Stimulated activated CD8-positive, alpha-beta memory T cell treated with anti-CD3 and anti-CD28 coated beads, Interleukin-4, amount 100 ng/mL, for 24 hours (primary cell): Measurements from ENCODE around the gene HELQ.
"Not testable (repeated sequence)": the region's sequence is repeated elsewhere in the genome, so short reads cannot be mapped to it uniquely, and the experiment has no call there.

ENCODE experiments used
- DNase-seq: peaks from one replicate; pipeline ENCODE4 v3.0.0-alpha.2; 2020; ENCODE audit warnings: low read depth

HELQ gene

DNA sequence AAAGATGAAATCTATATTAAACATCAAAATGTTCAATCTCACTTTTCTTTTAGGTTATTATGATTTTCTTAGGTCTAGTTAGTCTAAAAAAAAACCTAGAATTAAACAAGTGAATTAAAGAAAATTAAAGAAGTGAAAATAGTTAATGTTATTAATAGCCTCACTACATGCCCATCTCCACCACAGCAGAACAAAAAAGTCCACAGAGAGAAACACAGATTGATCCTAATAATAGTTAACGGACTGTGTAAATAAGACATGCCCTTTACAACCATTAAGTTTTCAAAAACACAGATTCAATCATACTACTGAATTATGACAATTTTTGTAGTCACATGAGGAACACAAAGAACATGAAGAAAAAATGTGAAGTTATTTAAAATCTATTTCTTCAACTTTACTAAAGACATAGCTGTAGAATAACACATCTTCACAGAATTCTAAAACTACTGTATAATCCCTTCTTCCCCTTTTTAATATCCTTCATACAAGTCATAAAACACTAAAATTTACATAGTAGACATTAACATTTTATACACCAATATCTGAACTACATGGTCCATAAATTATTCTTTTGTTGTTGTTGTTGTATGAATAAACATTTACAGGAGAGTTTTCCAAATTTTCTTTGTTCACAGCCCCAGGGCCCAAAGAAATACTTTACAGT lies 15.3 kb downstream of the HELQ start:
- DNase-seq, result no peak

DNA sequence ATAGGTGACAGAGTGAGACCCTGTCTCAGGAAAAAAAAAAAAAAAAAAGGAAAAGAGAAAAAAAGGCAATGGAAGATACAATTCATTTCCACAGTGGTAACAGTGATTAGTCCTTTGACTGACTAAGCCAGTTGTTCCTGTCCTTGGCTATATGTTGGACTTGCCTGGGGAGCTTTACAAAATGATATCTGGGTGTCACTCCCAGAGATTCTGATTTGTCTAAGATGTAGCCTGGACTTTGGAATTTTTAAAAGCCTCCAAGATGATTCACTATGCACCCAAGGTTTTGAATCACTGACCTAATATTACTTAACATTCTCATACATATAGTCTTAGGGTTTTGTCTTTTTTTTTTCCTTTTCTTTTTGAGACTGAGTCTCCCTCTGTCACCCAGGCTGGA lies 16.9 kb downstream of the HELQ start:
- no peak for DNase-seq

DNA sequence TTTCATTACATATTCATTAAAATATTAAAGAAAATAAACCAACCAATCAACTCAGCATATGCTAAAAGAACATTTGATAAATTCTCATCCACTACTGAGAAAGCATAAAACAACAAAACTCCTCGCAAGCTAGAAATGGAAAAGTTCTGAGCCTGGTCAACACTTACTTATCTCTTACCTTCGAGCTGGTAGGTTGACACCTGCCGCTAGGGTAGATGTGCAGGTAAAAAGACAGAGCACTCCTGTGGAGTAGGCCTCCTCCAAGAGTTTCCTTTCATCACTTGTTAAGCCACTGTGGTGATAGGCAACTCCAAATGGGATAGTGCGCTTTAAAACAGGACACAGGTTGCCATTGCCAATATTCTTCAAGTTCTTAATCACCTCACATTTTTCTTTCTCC lies 18.9 kb downstream of the HELQ start:
- no peak for DNase-seq

DNA sequence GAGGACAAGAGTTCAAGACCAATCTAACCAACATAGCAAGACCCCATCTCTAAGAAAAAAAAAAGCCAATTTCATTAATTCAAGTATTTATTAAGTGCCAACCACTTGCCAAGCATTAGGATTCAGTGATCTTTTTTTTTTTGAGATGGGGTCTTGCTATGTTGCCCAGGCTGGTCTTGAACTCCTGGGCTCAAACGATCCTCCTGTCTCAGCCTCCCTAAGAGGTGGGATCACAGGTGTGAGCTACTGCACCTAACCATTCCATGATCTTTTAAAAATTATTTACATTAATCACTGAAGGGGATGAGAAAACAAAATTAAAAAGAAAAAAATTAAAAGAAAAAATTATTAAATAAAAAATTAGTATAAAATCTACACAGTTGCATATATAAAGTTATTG lies 24.4 kb downstream of the HELQ start:
- no peak for DNase-seq

DNA sequence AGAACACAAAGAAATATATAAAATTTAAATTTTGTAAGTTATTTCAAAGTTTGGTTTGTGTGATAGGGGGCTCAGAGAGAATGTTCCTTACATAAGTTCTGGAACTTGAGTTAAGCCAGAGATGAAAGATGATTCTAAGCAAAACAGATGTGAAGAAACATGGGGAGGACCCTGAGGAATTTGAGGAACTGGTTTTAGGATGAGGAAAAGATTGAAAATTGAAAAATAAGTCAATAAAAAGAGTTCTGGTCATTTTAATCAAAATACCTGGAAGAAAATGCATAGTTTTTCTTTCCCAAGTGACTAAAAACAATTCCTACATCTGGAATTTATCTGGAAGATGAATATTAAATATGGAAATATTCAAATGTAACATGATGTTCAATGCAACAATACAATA lies 37.4 kb downstream of the HELQ start:
- DNase-seq, result no peak

DNA sequence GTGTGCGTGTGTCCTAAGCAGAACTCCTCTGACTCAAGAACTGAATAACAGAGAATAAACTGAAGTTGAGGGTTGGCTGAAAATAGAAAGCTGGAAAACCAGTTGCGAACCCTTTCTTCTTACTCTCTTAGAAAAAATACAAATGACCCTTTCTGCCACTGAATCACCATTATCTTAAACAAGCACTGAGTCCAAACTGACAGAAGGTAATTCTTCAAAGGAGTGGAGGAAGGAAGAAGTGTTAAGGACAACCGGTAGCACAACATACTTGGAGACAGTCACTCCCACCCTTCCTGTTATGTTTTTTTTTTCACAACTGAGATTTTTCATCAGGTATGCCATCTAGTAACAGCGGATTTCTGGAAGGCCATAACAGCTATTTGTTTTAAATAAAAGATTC lies 38.1 kb downstream of the HELQ start:
- DNase-seq, result no peak

DNA sequence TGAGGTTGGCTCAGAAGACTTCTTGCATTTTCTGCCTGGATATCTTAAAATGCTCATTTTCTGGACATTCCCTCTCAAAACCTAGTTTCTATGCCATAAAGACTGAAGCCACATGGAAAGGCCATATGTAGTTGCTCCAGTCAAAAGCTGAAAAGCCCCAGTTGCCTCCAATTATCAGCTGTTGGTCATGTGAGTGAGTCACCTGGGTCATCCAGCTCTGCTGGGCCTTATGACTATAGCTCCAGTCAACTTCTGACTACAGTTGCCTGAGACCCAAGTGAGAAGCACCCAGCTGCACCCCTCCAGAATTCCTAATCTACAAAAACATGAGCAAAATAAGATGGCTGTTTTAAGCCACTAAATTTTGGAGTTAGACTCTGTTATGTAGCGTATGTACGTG lies 41.9 kb downstream of the HELQ start:
- DNase-seq, result no peak

DNA sequence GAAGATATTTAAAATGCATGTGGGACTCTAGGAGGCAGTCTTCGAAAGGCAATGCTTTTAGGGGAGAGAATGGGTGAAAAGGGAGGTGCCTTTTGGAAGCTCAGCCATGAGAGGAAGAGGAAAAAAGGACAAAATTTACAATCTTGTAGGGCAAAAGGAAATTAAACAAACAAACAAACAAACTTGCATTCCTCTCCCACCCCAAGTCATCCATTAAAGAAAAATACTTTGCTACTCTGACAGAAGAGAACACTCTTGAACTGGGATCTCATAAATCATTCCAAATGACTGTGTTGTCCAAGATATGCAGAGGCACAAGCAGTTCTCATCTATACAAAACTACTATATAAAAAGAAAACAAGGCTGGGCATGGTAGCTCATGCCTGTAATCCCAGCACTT lies 46.7 kb downstream of the HELQ start:
- no peak for DNase-seq

DNA sequence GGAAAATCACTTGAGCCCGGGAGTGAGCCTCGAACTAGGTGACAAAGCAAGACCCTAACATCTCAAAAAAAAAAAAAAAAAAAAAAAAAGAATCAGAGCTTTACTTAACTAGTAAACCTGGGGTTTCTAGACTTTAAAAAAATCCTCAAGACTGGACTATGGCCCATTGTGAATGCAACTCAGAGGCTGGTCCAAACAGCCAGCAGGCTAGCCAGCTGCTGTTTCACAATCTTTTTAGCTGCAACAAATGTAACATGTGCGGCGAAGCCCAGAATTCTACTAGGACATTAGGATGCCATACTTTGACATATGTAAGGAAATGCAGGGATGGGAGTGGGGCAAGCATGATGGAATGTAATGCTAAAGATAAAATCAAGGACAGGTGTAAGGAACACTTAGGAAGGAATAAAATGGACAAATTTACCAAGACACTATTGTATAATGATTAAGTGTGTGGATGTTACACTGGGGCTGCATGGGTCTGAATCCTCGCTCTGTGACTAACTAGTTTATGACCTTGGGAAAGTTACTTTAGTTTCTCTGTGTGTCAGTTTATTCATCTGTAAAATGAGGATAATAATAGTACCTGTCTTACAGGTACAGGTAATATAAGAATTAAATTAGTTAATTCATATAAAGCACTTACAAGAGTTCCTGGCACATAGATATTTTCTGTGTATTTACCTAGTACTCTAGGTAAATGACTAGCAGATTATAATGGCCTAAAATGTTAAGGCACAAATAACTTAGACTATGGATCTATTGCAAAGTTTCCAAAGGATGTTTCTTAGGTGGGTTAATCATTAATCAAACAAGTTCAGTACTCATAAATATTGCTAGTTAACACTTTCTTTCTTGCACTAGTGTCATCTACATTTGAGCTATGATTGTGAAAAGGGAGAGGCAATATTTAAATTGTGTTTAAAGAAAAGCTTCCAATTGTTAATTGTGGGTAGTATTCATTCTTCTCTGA lies 49.5 kb downstream of the HELQ start:
- DNase-seq, result no peak

DNA sequence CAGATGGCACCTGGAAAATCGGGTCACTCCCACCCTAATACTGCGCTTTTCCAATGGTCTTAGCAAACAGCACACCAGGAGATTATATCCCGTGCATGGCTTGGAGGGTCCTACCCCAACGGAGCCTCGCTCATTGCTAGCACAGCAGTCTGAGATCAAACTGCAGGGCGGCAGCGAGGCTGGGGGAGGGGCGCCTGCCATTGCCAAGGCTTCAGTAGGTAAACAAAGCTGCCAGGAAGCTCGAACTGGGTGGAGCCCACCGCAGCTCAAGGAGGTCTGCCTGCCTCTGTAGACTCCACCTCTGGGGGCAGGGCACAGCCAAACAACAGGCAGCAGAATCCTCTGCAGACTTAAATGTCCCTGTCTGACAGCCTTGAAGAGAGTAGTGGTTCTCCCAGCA lies 57.5 kb downstream of the HELQ start:
- not testable (repeated sequence) for DNase-seq

DNA sequence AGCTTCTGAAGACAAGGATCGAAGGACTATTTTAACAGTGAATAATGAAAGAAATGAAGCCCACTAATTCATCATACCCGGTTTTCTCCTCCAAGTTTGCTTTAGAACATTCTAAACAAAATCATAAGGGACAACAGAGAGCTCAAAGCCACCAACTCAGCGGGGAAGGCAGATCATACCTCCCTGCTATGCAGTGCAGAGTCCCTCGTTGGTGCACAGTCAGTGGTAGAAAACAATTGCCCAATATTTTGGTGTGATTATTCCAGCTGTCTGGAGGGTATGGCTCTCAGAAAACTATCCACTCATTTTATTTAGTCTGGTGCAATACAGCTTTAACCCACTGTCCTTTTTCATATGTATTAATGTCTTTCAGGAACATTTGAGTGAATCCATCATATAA lies 61.7 kb downstream of the HELQ start:
- no peak for DNase-seq

DNA sequence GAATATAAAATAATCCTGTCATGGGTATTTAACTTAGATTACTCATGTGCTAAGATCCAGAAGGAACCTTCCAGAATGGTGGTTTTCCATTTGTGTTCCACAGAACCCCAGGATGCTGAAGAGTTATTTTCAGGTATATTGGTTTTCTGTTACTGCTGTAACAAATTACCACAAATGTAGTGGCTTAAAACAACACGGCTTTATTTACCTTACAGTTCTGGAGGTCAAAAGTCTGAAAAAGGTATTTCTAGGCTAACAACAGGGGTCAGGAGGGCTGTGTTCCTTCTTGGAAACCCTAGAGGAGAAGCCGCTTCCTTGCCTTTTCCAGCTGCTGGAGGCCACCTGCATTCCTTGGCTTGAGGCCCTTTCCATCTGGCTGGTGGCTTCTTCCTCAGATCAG lies 63.1 kb downstream of the HELQ start:
- DNase-seq, result no peak

DNA sequence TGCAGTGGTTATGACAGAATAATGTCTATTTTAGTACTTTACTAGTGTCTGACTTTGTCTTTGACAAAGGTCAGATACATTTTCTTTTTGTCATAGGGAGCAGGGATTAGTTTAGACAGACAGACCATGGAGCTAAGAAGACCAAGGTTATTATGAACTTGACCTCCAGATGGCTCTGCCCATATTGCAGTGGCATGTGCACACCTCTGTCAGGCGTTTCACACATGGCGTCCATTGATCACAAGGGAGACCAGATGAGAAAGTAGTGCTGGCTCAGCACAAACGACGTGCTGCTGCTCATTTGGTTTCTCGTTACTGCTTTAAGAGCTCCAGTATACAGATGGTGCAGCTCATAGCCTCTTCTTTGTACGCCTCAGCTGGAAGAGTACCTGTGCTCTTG lies 64.7 kb downstream of the HELQ start:
- no peak for DNase-seq

DNA sequence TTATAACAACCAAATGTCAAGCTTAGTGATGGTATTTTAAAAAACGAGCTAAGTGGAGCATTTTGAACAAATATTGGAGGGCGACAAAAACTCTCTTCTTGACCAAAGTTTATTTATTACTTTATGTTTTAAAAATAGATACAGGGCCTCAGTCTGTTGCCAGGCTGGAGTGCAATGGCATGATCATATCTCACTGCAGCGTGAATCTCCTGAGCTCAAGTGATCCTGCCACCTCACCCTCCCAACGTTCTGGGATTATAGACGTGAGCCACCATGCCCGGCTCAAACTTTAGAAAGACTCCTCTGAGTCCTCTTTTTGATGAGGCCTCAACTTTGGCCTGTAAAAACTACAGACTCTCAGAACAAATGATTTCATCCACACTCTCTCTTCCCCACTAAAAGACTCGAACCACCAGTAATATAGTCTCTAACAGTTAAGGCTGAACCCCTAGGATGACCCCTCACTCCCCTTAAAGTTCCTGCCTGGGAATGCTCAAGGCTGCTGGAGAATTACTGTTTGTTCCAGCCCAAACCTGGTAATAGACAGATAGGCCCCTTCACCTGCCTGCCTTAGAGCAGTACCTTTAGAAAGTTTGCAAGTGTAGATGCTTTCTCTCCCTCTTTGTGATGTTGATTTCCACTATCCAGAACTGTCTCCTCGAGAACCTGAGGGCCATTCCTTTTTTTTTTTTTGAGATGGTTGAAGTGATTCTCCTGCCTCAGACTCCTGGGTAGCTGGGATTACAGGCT lies 65.7 kb downstream of the HELQ start:
- DNase-seq, result no peak

DNA sequence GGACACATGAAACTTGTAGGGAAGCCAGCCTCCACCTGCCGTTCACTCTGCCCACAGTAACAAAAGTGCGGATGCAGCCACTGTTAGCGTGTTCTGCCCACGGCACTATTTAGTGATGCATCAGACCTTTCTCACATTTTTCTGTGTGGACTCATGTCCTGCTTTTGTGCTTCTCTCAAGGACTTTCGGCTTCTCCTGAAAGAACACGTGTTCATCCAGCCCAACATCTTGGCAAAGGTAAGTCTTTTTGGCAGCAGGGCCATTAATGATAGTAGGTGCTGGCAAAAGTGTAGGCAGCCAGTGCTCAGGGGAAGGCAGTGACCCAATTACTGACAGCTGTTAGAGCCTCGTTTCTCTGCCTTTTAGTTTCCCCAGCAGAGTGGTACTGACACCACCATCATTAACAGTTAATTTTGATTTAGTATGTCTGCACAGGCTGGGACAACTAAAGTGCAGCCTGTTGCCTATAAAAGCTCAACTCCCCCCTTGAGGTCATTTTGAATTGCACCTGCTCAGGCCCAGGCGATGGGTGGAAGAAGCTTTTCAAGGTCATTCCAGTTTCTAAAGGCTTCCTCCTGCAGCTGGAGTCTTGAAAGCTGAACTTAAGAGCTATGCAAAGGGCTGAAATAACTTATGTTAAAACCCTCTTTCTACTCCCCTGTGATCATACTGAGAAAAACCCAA lies 66.4 kb downstream of the HELQ start:
- DNase-seq, result no peak

DNA sequence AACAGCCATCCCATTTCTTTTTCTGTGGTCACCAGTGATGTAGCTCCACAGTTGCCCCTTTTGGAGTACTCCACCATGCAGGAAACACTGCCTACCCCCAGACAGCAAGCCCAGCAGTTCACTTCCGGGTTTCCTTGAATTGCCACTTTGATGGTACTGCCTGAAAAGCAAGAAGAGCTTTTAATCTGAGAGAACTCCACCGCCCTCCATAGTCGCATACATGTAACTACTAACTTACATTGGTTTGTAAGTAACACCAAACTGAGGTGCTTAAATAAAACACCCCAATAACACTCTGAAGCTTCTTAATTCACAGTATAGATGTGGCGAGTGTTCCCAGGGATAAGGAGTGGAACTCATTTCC lies 67.3 kb downstream of the HELQ start:
- no peak for DNase-seq

DNA sequence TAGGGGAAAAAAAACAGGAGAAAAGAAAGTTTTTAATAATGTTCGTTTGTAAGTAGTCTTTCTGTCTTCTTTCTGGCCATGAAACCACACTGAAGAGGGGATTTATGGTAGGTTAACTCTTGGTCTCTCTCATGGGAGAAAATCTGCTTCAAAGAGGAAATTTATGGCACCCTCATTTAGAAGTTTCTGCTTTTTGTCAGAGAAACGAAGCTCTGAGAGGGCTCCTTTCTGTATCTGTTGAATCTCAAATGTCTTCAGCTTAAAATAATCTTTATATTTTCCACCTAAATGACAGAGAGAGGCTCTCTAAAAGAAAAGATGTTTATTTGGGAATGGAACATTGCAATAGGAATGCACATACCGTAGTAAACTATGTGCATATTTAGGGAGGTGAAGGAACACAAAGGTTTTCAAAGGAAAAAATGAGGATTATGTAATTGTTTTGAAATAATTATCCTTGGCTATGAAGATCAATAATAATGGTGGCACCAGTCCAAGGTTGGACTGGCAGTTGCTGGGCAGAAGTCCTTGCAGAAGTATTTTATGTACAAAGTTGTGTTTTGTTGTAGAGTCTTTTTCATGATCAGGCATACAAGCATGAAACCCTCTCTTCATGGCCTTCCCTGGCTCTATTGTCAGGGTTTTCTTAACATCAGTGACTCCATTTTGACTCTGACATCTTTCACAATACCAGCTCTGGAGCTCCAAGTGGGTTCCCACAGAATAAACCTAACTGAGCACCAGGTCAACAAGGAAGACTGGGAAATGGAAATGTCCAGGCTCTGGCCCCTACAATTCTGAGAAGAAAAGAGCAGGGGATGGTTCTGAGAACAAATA lies 67.9 kb downstream of the HELQ start:
- no peak for DNase-seq

DNA sequence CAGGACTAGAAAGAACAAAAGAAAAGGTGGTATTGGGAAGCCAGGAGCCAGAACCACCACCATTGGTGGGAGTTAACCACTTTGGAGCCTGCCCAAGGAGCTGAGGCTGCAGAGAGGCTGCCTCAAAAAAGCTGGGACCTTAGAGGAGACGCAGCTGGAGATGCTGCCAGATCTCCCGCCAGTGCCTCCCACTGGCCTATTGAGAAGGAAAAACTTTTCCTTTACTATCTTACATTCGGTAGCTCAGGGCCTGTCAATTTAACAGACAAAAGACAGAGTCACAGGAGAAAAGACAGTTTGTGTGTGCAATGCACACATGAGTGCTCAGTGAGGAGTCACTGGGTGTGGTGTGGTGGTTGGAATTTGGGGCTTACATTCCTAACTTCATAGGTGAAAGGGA lies 68.6 kb downstream of the HELQ start:
- DNase-seq, result no peak

DNA sequence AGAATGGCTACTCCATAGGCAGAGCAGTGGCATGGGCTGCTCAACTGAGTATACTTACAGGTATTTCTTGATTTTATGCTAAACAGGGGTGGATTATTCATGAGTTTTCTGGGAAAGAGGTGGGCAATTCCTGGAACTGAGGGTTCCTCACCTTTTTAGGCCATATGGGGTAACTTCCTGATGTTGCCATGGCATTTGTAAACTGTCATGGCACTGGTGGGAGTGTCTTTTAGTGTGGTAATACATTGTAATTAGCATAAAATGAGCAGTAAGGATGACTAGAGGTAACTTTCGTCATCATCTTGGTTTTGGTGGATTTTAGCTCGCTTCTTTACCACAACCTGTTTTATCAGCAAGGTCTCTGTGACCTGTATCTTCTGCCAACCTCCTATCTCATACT lies 72.8 kb downstream of the HELQ start:
- DNase-seq, result no peak

DNA sequence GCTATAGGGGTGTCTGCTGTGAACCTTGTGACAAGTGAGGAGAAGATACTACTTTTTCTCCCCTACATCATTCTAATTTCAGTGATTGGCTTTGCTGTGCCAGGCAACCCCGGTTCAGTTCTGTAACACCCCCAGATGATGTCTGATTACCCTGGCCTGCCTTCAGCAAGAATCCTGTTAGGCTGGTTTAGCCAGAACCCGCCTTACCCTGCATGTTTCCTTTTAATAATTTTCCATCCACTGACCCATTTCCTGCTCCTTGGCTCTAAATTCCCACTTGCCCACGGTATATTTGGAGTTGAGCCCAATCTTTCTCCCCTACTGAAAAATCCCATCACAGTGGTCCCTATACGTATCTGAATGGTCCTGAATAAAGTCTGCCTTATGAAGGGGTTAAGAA lies 74.5 kb downstream of the HELQ start:
- DNase-seq, result no peak

DNA sequence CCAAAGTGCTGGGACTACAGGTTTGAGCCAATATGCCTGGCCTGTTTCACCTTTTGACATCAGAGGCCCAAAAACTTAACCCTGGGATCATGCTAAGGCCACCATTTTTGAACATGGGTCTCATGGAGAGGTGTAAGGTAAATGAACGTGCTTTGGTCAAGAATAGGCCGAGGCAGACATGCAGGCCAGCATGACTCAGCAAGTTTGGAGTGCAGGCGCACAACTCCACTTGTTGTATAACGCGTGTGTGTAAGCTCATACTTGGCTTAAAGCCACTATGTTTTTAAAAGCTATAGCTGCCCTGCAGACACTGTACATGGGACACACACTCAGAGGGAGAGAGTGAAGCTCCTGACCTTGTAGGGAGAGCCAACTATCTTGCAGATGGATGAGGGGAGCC lies 77.2 kb downstream of the HELQ start:
- DNase-seq, result no peak
